ENCODE results near the gene LRIT1. TPM values are rescaled to one million over a fixed set of nuclear protein-coding genes. Genes with fewer than 3 reads are reported as not detected.

LRIT1 gene
- total RNA-seq, 1 donor from 2014 or later, result not detected

DNA sequence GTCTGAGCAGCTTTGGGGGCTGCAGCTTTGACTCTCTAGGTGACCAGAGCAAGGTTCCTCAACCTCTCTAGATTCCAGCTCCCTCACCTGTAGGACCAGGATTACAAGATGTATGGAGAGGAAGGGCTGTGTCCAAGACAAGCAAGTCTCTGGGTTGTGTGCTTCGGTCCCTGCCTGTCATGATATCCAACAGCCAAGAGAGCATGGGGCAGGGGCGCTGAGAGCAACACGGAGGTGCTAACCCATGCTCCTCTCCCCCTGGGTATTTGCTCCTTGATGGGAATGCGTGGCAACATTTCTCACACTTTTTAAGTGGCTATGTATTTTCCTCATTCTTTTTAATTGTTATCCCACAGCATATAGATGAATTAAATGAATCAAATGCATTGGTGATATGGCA lies 36.7 kb downstream of the LRIT1 start:
- H3K27ac ChIP-seq, result no peak overlapping the region
- H3K4me1 ChIP-seq, result no peaks in the 10 kb centered on the region
- H3K36me3 ChIP-seq, result no peaks in the 10 kb centered on the region
- peaks cover 5% of the 10 kb centered on the region for H3K27me3 ChIP-seq (ENCODE audit: low read depth)
- TF ChIP-seq, protein P1, sequence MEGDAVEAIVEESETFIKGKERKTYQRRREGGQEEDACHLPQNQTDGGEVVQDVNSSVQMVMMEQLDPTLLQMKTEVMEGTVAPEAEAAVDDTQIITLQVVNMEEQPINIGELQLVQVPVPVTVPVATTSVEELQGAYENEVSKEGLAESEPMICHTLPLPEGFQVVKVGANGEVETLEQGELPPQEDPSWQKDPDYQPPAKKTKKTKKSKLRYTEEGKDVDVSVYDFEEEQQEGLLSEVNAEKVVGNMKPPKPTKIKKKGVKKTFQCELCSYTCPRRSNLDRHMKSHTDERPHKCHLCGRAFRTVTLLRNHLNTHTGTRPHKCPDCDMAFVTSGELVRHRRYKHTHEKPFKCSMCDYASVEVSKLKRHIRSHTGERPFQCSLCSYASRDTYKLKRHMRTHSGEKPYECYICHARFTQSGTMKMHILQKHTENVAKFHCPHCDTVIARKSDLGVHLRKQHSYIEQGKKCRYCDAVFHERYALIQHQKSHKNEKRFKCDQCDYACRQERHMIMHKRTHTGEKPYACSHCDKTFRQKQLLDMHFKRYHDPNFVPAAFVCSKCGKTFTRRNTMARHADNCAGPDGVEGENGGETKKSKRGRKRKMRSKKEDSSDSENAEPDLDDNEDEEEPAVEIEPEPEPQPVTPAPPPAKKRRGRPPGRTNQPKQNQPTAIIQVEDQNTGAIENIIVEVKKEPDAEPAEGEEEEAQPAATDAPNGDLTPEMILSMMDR (IDR thresholded peaks at IDR 0.05), result no peak
- no peaks in the 10 kb centered on the region for H3K9me3 ChIP-seq
- H3K4me3 ChIP-seq, result no peak overlapping the region
- DNase-seq, result no peak
- no peak for ATAC-seq
- intact Hi-C loops (cut with DNase I), result no loop called here

DNA sequence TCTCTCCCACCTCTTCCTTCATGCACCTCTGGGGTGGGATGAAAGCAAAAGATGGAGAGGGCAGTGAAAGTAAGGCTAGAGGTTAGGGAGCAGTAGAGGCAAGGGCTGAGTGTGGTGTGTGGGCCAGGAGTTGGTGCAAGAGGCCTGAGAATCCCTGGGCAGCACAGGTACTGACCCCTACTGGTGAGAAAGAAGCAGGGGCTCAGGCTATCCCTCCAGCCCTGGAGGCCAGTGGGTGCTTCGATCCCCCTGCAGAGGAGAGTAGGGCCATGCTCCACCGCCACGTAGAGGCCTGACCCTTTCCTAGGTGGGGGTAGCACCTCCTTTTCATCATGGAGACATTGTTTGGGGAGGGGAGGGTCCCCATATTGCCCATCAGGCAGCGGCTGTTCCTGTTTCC lies 37.2 kb downstream of the LRIT1 start:
- Histone ChIP-seq H3K27ac (no peak overlapping the region), H3K27me3 (ENCODE audit: low read depth) (peaks cover 5% of the 10 kb centered on the region), H3K36me3 (no peaks in the 10 kb centered on the region), H3K4me3 (no peak overlapping the region), H3K4me1 (no peaks in the 10 kb centered on the region), H3K9me3 (no peaks in the 10 kb centered on the region)
- TF ChIP-seq, protein P1 (IDR thresholded peaks at IDR 0.05), result no peak
- no peak for DNase-seq
- intact Hi-C loops (cut with DNase I), result no loop called here
- ATAC-seq, result peak in 1 of 2 donors; percentile 19

DNA sequence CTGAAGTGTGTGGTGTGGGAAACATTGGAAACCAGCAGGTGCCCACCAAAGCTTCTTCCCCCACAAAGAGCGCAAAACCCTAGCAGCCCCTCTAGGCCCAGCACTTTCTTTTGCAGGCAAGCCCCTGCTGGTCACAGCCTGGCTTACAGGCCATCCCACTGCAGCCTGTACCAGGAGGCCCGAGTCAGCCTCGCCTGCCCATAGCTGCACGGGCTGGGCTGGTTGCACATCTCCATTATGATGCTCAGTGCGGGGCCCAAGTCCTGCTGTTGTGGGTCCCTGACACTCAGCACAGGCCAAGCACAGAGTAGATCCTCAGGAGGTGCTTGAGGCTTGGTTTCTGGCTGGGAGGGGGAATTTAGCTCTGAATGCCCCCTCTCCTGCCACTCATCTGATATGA lies 39.0 kb downstream of the LRIT1 start:
- ATAC-seq (no peak), DNase-seq (no peak)
- intact Hi-C loops (cut with DNase I), result no loop called here
- H3K27ac ChIP-seq, result no peak overlapping the region
- TF ChIP-seq, protein P1 (IDR thresholded peaks at IDR 0.05), result no peak
- peaks cover 5% of the 10 kb centered on the region for H3K27me3 ChIP-seq (ENCODE audit: low read depth)
- no peaks in the 10 kb centered on the region for H3K4me1 ChIP-seq
- H3K36me3 ChIP-seq, result no peaks in the 10 kb centered on the region
- no peaks in the 10 kb centered on the region for H3K9me3 ChIP-seq
- no peak overlapping the region for H3K4me3 ChIP-seq

DNA sequence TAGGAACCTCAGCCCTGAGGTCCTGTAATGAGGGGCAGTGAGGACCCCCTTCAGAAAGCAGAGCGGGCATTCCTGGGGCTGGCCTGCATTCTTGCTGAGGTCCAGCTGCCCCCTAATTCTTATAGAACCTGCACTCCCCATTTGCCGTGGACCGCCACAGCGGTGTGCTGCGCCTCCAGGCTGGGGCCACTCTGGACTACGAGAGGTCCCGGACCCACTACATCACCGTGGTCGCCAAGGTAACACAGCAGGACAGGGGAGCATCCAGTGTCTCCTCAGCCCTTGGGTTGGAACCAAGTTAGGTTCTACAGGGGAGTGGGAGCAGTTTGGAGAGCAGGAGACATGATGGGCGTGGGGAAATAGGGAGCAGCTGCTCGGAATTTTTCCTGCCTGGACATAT lies 39.7 kb downstream of the LRIT1 start:
- Histone ChIP-seq H3K4me1 (no peaks in the 10 kb centered on the region), H3K36me3 (no peaks in the 10 kb centered on the region), H3K27ac (no peak overlapping the region), H3K9me3 (no peaks in the 10 kb centered on the region), H3K4me3 (no peak overlapping the region), H3K27me3 (ENCODE audit: low read depth) (peaks cover 10% of the 10 kb centered on the region)
- no peak for ATAC-seq
- TF ChIP-seq, protein P1 (IDR thresholded peaks at IDR 0.05), result no peak
- no peak for DNase-seq
- intact Hi-C loops (cut with DNase I), result no loop called here

DNA sequence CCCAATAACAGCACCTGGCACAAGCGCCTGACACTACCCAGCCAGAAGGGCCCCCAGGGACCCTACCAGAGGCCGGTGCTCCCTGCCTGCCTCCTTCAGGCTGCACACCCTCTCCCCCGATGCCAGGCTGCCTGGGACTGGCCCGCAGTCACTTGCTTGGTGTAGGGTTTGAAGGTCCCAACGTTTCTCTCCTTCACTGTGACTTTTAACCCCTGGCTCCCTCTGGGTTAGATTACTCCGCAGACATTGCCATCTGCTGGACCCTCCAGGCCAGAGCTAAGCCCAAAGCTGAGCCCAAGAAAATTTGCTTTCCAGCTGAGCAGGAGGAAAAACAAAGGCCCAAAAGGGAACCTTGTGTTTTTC lies 40.1 kb downstream of the LRIT1 start:
- peaks cover 14% of the 10 kb centered on the region for H3K27me3 ChIP-seq (ENCODE audit: low read depth)
- TF ChIP-seq, protein P1 (IDR thresholded peaks at IDR 0.05), result no peak
- no peak for ATAC-seq
- no peaks in the 10 kb centered on the region for H3K4me1 ChIP-seq
- H3K27ac ChIP-seq, result no peak overlapping the region
- no peaks in the 10 kb centered on the region for H3K36me3 ChIP-seq
- no peak for DNase-seq
- no peaks in the 10 kb centered on the region for H3K9me3 ChIP-seq
- no peak overlapping the region for H3K4me3 ChIP-seq
- intact Hi-C loops (cut with DNase I), result no loop called here

All from lower lobe of right lung (tissue), 2 donors.